Kidney (tissue), 22 donors: ENCODE data around the gene PHOX2A. TPM values are rescaled to one million over a fixed set of nuclear protein-coding genes. Genes with fewer than 3 reads are reported as not detected.

Experiments
- DNase-seq, 5 donors: peaks; one replicate each; pipeline ENCODE4 v3.0.0-alpha.2; 2013 to 2020
- FAIRE-seq: peaks from 2 replicates; lab custom pipeline; 2012; peaks lifted over from hg19 to GRCh38; lab: Jason Lieb, UNC
- H3K27ac ChIP-seq, 2 donors: one replicate each; pipeline ENCODE4 v1.7.0; 2013; ENCODE audit warnings: low read depth in 2 of 2, low read length in 2 of 2, inconsistent platforms in 1 of 2
- H3K27me3 ChIP-seq: one replicate; pipeline ENCODE4 v1.7.1; 2013; ENCODE audit warnings: low read length, inconsistent platforms; ENCODE audit not compliant: control insufficient read depth, insufficient read depth
- H3K36me3 ChIP-seq, 3 donors: one replicate each; pipeline versions ENCODE4 v1.7.0 to v1.7.1; 2013; ENCODE audit warnings: low read length in 3 of 3, control low read depth in 1 of 3, inconsistent platforms in 1 of 3; ENCODE audit not compliant: insufficient read depth in 3 of 3, control insufficient read depth in 2 of 3
- H3K4me1 ChIP-seq, 3 donors: one replicate each; pipeline versions ENCODE4 v1.7.0 to v1.7.1; 2013; ENCODE audit warnings: low read length in 3 of 3, inconsistent platforms in 1 of 3, low read depth in 1 of 3; ENCODE audit not compliant: control insufficient read depth in 2 of 3, insufficient read depth in 2 of 3
- H3K4me3 ChIP-seq, 3 donors: one replicate each; pipeline versions ENCODE4 v1.7.0 to v1.8.1; 2013; ENCODE audit warnings: low read length in 3 of 3, control low read depth in 1 of 3, inconsistent platforms in 1 of 3
- H3K9ac ChIP-seq, 3 donors: one replicate each; pipeline versions ENCODE4 v1.7.0 to v1.7.1; 2013; ENCODE audit warnings: low read length in 3 of 3, control low read depth in 1 of 3, inconsistent platforms in 1 of 3
- H3K9me3 ChIP-seq, 3 donors: one replicate each; pipeline versions ENCODE4 v1.7.0 to v1.7.1; 2013; ENCODE audit warnings: low read length in 3 of 3, control low read depth in 1 of 3, inconsistent platforms in 1 of 3; ENCODE audit not compliant: control insufficient read depth in 2 of 3, insufficient read depth in 1 of 3
- intact Hi-C: fragments of 100-400 bp; cut with DNase I; formaldehyde crosslinking; loops from one replicate; pipeline ENCODE4 v1.11.1; 2022
- long read RNA-seq, 10 donors: library from polyadenylated mRNA in 1 of 10; unstranded in 1 of 10; transcript quantifications; one replicate each; pipeline ENCODE4 v2.0.0 and lab custom pipeline, GENCODE V29; 2021 to 2026
- polyA plus RNA-seq: library from polyadenylated mRNA; stranded (reverse); fragments of 350-450 nt; fragmentation: Illumina TruSeq; extraction: RNeasy Lipid Tissue Mini Kit (QIAGEN cat#74804); gene quantifications from one replicate; pipeline ENCODE4 v1.2.3, GENCODE V29; 2014; ENCODE audit warnings: low read depth, low replicate concordance; ENCODE audit not compliant: insufficient read depth
- total RNA-seq: library from RNA; stranded (reverse); fragmentation: NEBNext Ultra II Directional; extraction: Animal tissue kit (Norgen Biotek cat#: 25700); gene quantifications from one replicate; pipeline ENCODE4 v1.2.1, GENCODE V29; 2021
- TF ChIP-seq, protein P1 (sequence below): IDR thresholded peaks from 3 replicates; pipeline ENCODE4 v1.5.1; 2012; ENCODE audit warnings: mild to moderate bottlenecking, moderate library complexity, borderline replicate concordance; ENCODE audit not compliant: insufficient read depth; ENCODE audit errors: extremely low read depth
- donor health status: control.
- donor health status: control.
- donor health status: control.
- donor health status: control.
- donor health status: control.
- donor health status: DM: yes; HTN: yes; CAD: no.
- donor health status: Normal renal cell carcinoma (clear cell type).

PHOX2A gene
- total RNA-seq (not detected), polyA plus RNA-seq (not detected)
- long read RNA-seq, donor 1 = 0 reads
- long read RNA-seq, donor 2 = 0 reads
- long read RNA-seq, donor 3 = 0 reads
- long read RNA-seq, donor 4 = 0 reads
- long read RNA-seq, donor 5 = 0 reads
- long read RNA-seq, donor 6 = 0 reads
- long read RNA-seq, donor 7 = 0 reads
- long read RNA-seq, donor 8 = 0 reads
- long read RNA-seq, donor 9 = 0 reads
- long read RNA-seq, donor 10, partial matches to known transcripts = 39 of 39 reads
- long read RNA-seq, donor 10, other reads (novel, unspliced or antisense) = 0 of 39 reads

- FAIRE-seq = no peak
- Histone ChIP-seq H3K4me3 (no peak within 1 kb of the TSS), H3K36me3 (no peaks in the 10 kb centered on the region), H3K9me3 (no peaks in the 10 kb centered on the region), H3K9ac (no peak within 1 kb of the TSS), H3K27me3 (peaks cover 50% of the 10 kb centered on the region), H3K4me1 (peaks cover 0 to 8% (median 0%) of the 10 kb centered on the region in 3 donors), H3K27ac (no peak within 1 kb of the TSS)
- DNase-seq = peak in 2 of 5 donors; percentile 39 to 78
- TF ChIP-seq, protein P1, sequence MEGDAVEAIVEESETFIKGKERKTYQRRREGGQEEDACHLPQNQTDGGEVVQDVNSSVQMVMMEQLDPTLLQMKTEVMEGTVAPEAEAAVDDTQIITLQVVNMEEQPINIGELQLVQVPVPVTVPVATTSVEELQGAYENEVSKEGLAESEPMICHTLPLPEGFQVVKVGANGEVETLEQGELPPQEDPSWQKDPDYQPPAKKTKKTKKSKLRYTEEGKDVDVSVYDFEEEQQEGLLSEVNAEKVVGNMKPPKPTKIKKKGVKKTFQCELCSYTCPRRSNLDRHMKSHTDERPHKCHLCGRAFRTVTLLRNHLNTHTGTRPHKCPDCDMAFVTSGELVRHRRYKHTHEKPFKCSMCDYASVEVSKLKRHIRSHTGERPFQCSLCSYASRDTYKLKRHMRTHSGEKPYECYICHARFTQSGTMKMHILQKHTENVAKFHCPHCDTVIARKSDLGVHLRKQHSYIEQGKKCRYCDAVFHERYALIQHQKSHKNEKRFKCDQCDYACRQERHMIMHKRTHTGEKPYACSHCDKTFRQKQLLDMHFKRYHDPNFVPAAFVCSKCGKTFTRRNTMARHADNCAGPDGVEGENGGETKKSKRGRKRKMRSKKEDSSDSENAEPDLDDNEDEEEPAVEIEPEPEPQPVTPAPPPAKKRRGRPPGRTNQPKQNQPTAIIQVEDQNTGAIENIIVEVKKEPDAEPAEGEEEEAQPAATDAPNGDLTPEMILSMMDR = no peak
- intact Hi-C loops = no loop called here
These were observed at the start of gene PHOX2A for GRCh38 chr11:72244060-72244360. Gene PHOX2A (minus strand): TSS chr11:72244176. CDS start chr11:72244004, 172 bp downstream.

DNA sequence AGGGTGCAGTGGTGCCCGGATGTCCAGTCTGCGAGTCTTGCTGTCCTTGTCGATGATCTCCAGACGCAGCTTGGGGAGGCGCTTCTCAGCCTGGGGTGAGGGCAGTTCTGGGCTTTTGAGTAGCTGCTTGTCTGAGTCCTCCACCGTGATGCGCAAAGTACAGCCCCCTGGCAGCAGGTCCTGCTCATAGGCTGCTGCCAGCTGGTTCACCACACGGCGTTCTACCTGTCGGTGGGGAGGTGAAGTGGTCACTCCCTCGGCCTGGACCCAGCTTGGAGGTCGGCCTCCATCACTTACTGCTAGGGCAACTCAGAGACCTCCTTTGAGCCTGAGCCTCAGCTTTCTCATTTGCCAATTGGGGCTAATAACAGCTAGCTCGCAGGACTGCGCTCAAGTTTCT lies 49.4 kb upstream of the PHOX2A start:
- Histone ChIP-seq H3K36me3 (peaks cover 0 to 26% (median 4%) of the 10 kb centered on the region in 3 donors), H3K27ac (no peak overlapping the region), H3K9ac (no peak overlapping the region), H3K9me3 (no peaks in the 10 kb centered on the region), H3K27me3 (no peaks in the 10 kb centered on the region), H3K4me3 (no peak overlapping the region), H3K4me1 (no peaks in the 10 kb centered on the region)
- intact Hi-C loops = no loop called here
- no peak for DNase-seq
- no peak for FAIRE-seq
- TF ChIP-seq, protein P1 = no peak

DNA sequence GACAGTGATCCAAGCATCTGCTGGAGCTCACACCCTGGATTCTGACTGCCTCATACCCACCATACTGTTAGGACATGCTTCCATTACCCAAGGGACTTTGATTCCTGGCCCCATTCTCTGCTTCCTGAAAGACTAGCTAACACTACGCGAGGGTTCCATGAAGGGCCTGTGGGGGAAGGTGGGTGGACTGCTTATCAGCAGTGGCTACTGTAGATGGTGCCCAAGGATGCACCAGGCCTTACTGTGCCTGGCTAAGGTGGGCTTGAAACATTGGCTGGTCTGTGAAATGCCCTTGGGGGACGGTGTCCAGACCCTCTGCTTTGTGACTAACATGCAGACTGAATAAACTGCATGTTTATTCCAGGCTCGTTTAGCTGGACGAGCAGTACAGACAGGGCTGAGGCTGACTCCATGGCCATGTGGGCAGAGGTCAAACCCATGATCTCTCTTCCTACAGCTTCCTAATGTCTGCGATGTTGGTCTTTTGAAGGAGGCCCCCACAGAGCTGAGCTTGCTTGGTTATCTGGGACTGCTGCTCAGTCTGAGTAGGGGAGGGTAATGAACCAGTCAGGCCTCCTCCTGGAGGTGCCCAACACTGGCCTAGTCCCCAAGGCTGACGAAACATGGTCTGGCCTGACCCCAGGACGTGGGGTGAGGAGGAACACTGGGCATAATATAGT lies 48.3 kb upstream of the PHOX2A start:
- Histone ChIP-seq H3K36me3 (peaks cover 0 to 22% (median 4%) of the 10 kb centered on the region in 3 donors), H3K9ac (no peak overlapping the region)
- no peak for FAIRE-seq

More for the DNA sequence above, 48.3 kb upstream of the PHOX2A start:
- Histone ChIP-seq H3K9me3 (no peaks in the 10 kb centered on the region), H3K27me3 (no peaks in the 10 kb centered on the region), H3K4me3 (no peak overlapping the region), H3K27ac (no peak overlapping the region), H3K4me1 (no peaks in the 10 kb centered on the region)
- TF ChIP-seq, protein P1 = no peak
- peak in 1 of 5 donors; percentile 8 for DNase-seq
- intact Hi-C loops = no loop called here
